Muscle layer of colon (tissue), 2 donors: ENCODE data around the gene FDXR.
A peak's percentile ranks its signal among the peaks of the same experiment; 100 is the strongest.
"Not testable (repeated sequence)": the region's sequence is repeated elsewhere in the genome, so short reads cannot be mapped to it uniquely, and the experiment has no call there.

Source experiments
- H3K27ac ChIP-seq: one replicate; pipeline ENCODE4 v1.7.0; 2013; ENCODE audit warnings: low read depth, mild to moderate bottlenecking, low read length, moderate library complexity
- H3K27me3 ChIP-seq, 2 donors: one replicate each; pipeline ENCODE4 v1.7.0; 2013; ENCODE audit warnings: low read length in 2 of 2, mild to moderate bottlenecking in 2 of 2; ENCODE audit not compliant: insufficient read depth in 2 of 2, control insufficient read depth in 1 of 2
- H3K36me3 ChIP-seq: one replicate; pipeline ENCODE4 v1.7.0; 2013; ENCODE audit warnings: mild to moderate bottlenecking, low read length; ENCODE audit not compliant: insufficient read depth
- H3K4me1 ChIP-seq: one replicate; pipeline ENCODE4 v1.7.0; 2013; ENCODE audit warnings: mild to moderate bottlenecking, low read length; ENCODE audit not compliant: insufficient read depth
- H3K4me3 ChIP-seq, 2 donors: one replicate each; pipeline ENCODE4 v1.7.0; 2013; ENCODE audit warnings: low read length in 2 of 2, low read depth in 1 of 2, mild to moderate bottlenecking in 1 of 2, moderate library complexity in 1 of 2
- H3K9ac ChIP-seq: one replicate; pipeline ENCODE4 v1.7.0; 2013; ENCODE audit warnings: low read length
- H3K9me3 ChIP-seq: one replicate; pipeline ENCODE4 v1.7.0; 2013; ENCODE audit warnings: mild to moderate bottlenecking, low read length
- donor health status: abdominal sarcoma.
- donor health status: Adenocarcinoma of cecum.

Gene FDXR

GRCh38 chr17:74875977-74876593 lies 3.3 kb upstream of the FDXR start:
- Histone ChIP-seq H3K9me3 (no peaks in the 10 kb centered on the region), H3K36me3 (no peaks in the 10 kb centered on the region), H3K27me3 (peaks cover 0 to 14% of the 10 kb centered on the region in 2 donors), H3K9ac (no peak overlapping the region), H3K4me3 (no peak overlapping the region), H3K27ac (no peak overlapping the region), H3K4me1 (peaks cover 13% of the 10 kb centered on the region)

DNA sequence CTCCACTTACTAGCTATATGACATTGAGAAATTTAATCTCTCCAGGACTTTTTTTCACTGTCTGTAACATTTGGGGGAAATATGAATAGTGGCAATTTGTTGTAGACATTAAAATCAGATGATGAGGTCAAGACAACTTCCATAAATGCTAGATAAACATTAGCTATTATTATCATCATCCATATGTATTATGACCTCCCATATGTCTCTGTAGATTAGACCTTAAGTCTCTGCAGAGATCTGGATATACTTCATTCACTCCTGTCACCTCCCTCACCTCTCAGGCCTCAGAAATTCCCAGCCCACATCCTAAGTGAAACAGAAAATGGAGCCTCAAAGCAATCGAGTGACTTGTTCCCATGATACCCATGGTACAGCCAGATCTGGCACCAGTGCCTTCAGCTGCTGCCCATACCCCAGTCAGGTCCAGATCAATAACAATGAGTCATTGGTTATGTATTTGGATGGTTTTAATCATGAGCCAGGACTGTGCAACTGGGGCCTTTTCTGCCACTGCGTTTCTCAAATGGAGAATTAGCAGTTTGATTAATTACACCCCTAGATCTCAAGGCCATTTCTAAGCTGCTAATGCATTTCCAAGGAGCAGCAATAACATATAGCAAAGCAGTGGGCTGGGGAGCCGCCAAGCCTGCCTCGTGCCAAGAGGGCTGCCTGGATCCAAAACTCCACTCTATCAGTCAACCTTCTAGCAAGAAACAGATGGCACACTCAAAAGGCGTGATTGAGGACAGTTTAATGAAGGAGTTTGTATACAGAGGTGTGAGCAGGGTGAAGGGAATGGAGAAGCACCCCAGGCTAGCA lies 2.6 kb upstream of the FDXR start:
- peaks cover 13% of the 10 kb centered on the region for H3K4me1 ChIP-seq

GRCh38 chr17:74874615-74875037 lies 1.8 kb upstream of the FDXR start:
- H3K4me1 ChIP-seq, result peaks cover 13% of the 10 kb centered on the region
- H3K27ac ChIP-seq, result no peak overlapping the region
- no peaks in the 10 kb centered on the region for H3K36me3 ChIP-seq

More for the DNA sequence above, 2.6 kb upstream of the FDXR start:
- peaks cover 0 to 11% of the 10 kb centered on the region in 2 donors for H3K27me3 ChIP-seq
- H3K36me3 ChIP-seq, result no peaks in the 10 kb centered on the region
- H3K4me3 ChIP-seq, result no peak overlapping the region
- H3K9ac ChIP-seq, result no peak overlapping the region
- H3K27ac ChIP-seq, result no peak overlapping the region
- no peaks in the 10 kb centered on the region for H3K9me3 ChIP-seq

DNA sequence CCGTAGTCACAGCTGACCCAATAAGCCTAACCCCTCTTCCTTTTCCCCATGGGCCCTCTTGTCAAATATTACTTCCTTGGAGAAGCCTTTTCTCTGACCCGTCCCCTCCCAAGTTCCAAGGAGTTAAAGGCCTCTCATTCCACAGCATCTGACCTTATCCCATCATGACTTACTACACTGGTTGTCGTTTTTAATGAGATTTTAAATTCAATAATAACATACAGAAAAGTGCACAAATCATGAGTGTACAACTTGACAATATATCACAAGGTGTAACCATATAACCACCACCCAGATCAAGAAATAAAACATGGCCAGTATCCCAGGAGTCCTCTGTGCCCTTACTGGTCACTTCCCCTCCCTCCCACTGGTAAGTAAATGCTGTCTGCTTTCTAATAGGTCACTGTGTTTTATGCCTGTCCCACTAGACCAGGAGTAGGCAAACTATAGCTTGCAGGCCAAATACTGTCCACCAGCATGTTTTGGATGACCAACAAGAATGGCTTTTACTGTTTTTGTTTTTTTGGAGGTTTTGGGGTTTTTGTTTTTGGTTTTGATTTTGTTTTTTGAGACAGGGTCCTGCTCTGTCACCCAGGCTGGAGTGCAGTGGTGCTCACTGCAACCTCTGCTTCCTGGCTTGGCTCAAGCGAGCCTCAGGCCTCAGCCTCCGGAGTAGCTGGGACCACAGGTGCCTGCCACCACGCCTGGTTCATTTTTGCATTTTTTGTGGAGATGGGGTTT lies 1.2 kb upstream of the FDXR start:
- peak overlapping the region; percentile 75 for H3K9ac ChIP-seq
- H3K4me3 ChIP-seq, result peak overlapping the region; percentile 51 to 86
- no peaks in the 10 kb centered on the region for H3K9me3 ChIP-seq
- H3K36me3 ChIP-seq, result no peaks in the 10 kb centered on the region
- peaks cover 0 to 7% of the 10 kb centered on the region in 2 donors for H3K27me3 ChIP-seq
- peak overlapping the region; percentile 82 for H3K27ac ChIP-seq
- peaks cover 13% of the 10 kb centered on the region for H3K4me1 ChIP-seq

More at GRCh38 chr17:74874615-74875037, 1.8 kb upstream of the FDXR start:
- no peak overlapping the region for H3K9ac ChIP-seq
- peaks cover 0 to 11% of the 10 kb centered on the region in 2 donors for H3K27me3 ChIP-seq
- H3K9me3 ChIP-seq, result no peaks in the 10 kb centered on the region
- H3K4me3 ChIP-seq, result no peak overlapping the region

GRCh38 chr17:74873037-74873873 lies 461 bp upstream of the FDXR start:
- peak overlapping the region; percentile 75 for H3K9ac ChIP-seq
- H3K27ac ChIP-seq, result peak overlapping the region; percentile 82
- peaks cover 13% of the 10 kb centered on the region for H3K4me1 ChIP-seq

DNA sequence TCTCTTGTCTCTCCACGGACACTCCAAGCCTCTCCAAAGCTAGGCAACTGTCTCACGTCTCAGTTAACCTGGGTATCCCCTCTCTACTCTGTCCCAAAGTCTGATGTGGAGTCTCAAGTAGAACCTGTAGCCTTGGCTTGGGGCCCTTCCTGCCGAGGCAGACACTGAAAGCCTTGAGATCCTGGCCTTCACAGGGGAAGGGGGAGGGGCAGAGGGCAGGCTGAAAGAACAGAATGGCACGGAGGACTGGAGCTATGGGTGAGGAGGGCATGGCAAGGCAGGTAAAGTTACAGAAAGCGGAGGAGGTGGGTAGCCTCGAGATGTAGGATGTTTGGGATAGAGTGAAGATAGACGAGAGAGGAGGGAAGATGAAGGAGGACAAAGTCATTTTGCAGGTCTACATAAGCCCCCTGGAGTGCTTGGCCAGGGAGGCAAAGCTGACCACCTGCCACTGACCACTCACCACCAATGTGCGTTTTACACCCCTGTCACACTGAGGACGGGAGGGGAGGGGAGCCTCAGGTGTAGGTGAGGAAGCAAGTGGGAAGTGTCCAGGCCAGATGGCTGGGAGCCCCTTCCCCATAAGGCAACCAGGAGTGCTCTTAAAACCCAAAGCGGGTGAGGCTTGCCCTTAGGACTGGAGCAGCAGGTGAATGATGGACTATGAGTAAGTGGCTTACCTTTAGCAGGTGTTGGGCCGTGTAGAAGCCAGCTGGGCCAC lies 1.3 kb downstream of the FDXR start:
- no peak overlapping the region for H3K4me3 ChIP-seq

More at GRCh38 chr17:74873037-74873873, 461 bp upstream of the FDXR start:
- no peaks in the 10 kb centered on the region for H3K36me3 ChIP-seq
- peak overlapping the region; percentile 75 to 86 for H3K4me3 ChIP-seq
- peaks cover 0 to 5% of the 10 kb centered on the region in 2 donors for H3K27me3 ChIP-seq
- no peaks in the 10 kb centered on the region for H3K9me3 ChIP-seq

DNA sequence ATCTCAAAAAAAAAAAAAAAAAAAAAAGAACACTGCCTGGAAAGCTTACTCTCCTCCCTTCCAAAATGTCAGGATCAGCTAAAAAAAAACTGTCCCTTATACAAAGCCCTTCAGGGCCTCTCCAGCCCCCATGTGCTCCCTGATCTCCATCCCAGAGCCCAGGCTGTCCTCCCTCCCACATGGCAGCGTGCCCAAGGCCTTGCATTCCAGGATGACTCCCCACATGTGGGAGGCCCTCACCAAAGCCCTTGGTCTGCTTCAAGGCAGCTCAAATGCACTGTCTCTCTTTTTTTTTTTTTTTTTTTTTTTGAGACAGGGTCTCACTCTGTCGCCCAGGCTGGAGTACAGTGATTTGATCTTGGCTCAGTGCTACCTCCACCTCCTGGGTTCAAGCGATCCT lies 2.3 kb downstream of the FDXR start:
- Histone ChIP-seq H3K27ac (no peak overlapping the region), H3K9ac (no peak overlapping the region), H3K4me1 (peaks cover 13% of the 10 kb centered on the region), H3K4me3 (no peak overlapping the region), H3K36me3 (no peaks in the 10 kb centered on the region), H3K9me3 (no peaks in the 10 kb centered on the region), H3K27me3 (no peaks in the 10 kb centered on the region)

More for the DNA sequence above, 1.3 kb downstream of the FDXR start:
- Histone ChIP-seq H3K36me3 (no peaks in the 10 kb centered on the region), H3K27me3 (no peaks in the 10 kb centered on the region), H3K27ac (no peak overlapping the region), H3K9ac (no peak overlapping the region), H3K4me1 (peaks cover 13% of the 10 kb centered on the region), H3K9me3 (no peaks in the 10 kb centered on the region)

DNA sequence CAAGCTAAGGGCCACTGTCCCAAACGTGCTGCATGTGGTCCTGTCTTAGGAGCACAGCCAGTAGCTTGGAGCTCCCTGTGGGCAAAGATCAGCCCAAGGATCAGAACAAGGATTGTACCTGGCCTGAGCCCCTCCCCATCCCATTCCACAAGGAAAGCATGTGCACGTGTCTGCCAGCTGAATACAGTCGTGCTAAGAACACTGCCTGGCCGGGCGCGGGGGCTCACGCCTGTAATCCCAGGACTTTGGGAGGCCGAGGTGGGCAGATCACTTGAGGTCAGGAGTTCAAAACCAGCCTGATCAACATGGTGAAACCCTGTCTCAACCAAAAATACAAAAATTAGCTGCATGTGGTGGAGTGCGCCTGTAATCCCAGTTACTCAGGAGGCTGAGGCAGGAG lies 2.8 kb downstream of the FDXR start:
- H3K27ac ChIP-seq, H3K4me3 ChIP-seq, H3K9ac ChIP-seq, H3K27me3 ChIP-seq, H3K9me3 ChIP-seq, H3K36me3 ChIP-seq: not testable (repeated sequence)
- H3K4me1 ChIP-seq, result peaks cover 13% of the 10 kb centered on the region

DNA sequence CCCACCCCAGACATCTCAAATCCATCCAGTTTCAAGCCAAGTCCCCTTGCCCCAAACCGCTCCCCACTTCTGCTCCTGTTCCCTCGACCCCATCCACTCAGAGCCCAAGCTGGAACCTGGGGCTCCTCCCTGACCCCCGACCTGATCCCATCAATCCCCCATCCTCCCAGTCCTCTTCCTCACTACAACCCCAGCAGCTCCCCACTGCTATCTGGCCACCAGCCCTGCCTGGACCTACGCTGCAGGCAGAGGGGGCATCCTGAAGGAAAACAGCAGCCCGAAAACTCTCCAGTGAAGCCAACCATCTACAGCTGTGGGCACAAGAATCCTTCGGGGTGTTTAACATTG lies 3.9 kb downstream of the FDXR start:
- no peak overlapping the region for H3K27ac ChIP-seq
- no peaks in the 10 kb centered on the region for H3K27me3 ChIP-seq
- no peaks in the 10 kb centered on the region for H3K9me3 ChIP-seq
- no peak overlapping the region for H3K9ac ChIP-seq
- no peak overlapping the region for H3K4me3 ChIP-seq
- H3K36me3 ChIP-seq, result no peaks in the 10 kb centered on the region
- peaks cover 10% of the 10 kb centered on the region for H3K4me1 ChIP-seq

- H3K27me3 ChIP-seq, result no peaks in the 10 kb centered on the region
- H3K27ac ChIP-seq, result no peak overlapping the region
- no peaks in the 10 kb centered on the region for H3K36me3 ChIP-seq
- H3K9ac ChIP-seq, result no peak overlapping the region
- peaks cover 6% of the 10 kb centered on the region for H3K4me1 ChIP-seq
- no peaks in the 10 kb centered on the region for H3K9me3 ChIP-seq
- no peak overlapping the region for H3K4me3 ChIP-seq
These were observed 4.4 kb downstream of the FDXR start for GRCh38 chr17:74868251-74868907.
